ENCODE data around the gene PSMB10.
A peak's percentile ranks its signal among the peaks of the same experiment; 100 is the strongest.
"Not testable (repeated sequence)": the region's sequence is repeated elsewhere in the genome, so short reads cannot be mapped to it uniquely, and the experiment has no call there.

PSMB10 gene

GRCh38 chr16:67936124-67936879, at the start of gene PSMB10:
Gene PSMB10, minus strand, starts transcription at chr16:67936850. Its CDS starts 101 bp downstream, at chr16:67936749.
- DNase-seq: peak; percentile 71

DNA sequence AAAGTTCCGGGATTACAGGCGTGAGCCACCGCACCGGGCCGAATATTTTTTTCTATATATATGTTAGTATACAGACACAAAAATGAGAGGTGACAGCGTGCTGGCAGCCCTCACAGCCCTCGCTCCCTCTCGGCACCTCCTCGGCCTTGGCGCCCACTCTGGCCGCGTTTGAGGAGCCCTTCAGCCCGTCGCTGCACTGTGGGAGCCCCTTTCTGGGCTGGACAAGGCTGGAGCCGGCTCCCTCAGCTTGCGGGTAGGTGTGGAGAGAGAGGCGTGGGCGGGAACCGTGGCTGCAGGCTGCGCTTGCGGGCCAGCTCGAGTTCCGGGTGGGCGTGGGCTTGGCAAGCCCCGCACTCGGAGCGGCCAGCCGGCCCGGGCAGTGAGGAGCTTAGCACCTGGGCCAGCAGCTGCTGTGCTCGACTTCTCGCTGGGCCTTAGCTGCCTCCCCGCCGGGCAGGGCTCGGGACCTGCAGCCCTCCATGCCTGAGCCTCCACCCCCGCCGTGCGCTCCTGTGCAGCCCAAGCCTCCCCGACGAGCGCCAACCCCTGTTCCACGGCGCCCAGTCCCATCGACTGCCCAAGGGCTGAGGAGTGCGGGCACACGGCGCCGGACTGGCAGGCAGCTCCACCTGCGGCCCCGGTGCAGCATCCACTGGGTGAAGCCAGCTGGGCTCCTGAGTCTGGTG, 45.5 kb upstream of the PSMB10 start:
- DNase-seq: no peak

- no peak for DNase-seq
Measured at GRCh38 chr16:67979955-67980678, 43.5 kb upstream of the PSMB10 start, which contains the start of gene DPEP3. Gene DPEP3, minus strand, starts transcription at chr16:67980499. Its CDS starts 119 bp downstream, at chr16:67980380.

DNA sequence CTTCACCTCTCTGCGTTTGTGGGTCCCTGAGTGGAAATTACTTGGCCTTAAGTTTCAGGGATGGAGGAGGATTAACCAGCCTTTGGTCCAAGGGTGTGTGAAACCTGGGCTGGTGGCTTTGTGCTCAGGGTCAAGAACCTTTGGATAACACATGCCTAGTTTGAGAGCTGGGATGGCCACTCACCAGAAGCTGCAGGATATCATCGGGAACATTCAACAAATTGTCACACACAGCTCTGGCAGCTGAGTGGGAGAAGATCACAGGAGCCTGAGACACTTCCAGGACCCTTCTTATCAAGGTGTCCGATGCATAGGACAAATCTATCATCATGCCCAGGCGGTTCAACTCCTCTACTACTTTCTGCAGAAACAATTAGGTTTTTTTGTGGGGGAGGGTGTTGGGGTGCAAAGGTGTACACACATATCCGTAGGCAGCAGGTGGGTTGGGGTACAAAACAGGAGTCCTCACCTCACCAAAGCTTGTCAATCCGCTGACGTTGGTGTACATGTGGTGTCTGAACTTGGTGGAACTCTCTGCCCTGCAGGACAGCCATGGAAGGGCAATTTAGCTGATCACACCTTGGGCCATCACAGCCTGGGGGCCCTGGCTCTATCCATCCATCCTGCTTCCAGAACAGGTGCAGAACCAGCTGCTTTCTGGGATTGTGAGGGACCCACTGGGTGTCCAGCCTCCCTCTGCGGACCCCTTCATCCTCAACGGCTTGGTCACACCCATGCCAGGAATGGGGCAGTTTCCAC, 41.0 kb upstream of the PSMB10 start:
- DNase-seq: no peak

DNA sequence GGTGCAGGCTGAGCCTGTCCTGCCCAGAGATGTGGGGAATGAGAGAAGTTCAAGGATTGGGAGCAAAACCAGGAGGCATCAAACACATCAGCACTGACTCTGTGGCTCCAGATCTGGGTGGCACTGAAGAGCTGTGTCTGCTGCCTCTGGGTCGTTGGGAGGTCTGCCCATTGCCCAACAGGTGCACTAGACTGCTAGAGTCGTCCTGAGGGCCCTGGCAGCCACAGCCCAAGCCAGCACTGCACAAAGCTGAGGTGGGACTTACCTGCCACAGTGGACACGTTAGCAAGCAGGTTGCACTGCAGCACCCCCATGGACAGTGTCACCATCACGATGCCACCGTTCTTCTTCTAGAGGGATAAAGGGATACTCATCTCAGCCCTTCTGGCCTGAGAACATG, 40.4 kb upstream of the PSMB10 start:
- no peak for DNase-seq

DNA sequence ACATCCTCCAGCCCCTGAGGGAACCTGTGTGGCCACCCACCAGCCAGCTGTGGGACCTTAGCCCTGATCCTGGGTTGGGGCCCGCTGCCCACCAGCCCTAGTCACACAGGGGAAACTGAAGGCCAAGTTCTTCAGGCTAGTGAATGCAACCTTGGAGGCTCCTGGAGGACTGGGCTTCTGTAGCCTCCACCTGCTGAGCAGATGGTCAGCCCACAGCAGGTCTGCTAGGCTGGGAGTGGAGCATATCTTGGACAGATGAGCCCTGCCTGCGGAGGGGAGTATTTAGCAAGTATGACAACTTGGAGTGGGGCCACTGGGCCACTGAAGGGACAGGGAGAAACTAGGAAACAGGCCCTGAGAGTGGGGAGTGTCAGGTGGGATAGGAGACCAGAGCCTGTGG, 39.6 kb upstream of the PSMB10 start:
- DNase-seq: no peak

DNA sequence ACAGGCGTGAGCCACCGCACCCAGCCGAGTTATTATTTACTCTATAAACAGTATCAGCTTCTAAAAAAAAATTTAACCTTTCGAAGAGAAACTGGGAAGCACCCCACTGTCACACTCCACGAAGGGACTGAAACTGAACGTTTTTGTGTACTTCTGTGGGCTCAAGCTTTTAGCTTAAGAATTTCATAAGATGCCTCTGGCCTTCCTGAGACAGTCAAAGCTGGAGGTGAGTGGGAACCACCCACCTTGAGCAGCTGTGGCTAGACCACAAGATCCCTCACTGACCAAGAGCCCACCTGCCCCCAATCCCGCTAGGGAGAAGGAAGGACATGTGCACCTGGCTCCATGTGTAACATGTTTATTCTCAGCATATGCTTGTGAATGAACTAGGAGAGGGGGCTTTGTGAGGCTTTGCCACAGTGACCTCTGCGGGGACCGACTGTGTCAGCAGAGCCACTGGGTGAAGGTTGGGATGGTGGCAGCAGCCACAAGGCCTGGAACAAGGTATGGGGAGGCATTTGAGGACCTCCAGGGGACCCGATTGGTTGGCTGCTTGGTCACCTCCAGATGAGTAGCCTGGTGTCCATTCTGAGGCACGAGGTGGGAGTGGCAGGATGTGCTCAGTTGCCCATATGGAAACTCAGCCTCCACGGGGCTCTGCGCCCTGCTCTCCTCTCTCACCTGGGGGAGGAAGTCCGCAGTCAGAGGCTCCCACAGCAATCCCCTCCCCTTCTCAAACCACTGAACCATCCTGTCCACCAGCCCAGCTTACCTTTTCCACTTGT, 38.9 kb upstream of the PSMB10 start:
- no peak for DNase-seq

DNA sequence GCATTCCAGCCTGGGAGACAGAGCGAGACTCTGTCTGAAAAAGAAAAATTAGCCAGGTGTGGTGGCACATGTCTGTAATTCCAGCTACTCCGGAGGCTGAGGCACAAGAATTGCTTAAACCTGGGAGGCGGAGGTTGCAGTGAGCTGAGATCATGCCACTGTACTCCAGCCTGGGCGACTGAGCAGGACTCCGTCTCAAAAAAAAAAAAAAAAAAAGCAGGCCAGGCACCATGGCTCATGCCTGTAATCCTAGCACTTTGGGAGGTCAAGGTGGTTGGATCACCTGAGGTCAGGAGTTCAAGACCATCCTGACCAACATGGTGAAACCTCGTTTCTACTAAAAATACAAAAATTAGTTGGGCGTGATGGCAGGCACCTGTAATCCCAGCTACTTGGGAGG, 35.6 kb upstream of the PSMB10 start:
- not testable (repeated sequence) for DNase-seq

DNA sequence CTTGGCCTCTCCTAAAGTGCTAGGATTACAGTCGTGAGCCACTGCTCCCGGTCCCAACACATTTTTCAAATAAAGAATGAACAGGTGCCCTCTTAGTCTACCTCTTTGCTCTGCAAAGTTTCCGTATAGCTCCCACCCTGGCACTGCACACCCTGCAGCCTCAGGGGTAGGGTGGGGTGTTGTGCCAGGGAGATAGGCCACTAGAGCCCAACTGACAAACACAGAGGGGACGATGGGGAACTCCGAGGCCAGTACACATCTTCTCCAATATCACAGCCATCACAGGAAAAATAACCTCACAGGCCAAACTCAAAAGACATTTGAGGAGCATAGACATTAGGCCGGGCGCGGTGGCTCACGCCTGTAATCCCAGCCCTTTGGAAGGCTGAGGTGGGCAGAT, 34.5 kb upstream of the PSMB10 start:
- no peak for DNase-seq

DNA sequence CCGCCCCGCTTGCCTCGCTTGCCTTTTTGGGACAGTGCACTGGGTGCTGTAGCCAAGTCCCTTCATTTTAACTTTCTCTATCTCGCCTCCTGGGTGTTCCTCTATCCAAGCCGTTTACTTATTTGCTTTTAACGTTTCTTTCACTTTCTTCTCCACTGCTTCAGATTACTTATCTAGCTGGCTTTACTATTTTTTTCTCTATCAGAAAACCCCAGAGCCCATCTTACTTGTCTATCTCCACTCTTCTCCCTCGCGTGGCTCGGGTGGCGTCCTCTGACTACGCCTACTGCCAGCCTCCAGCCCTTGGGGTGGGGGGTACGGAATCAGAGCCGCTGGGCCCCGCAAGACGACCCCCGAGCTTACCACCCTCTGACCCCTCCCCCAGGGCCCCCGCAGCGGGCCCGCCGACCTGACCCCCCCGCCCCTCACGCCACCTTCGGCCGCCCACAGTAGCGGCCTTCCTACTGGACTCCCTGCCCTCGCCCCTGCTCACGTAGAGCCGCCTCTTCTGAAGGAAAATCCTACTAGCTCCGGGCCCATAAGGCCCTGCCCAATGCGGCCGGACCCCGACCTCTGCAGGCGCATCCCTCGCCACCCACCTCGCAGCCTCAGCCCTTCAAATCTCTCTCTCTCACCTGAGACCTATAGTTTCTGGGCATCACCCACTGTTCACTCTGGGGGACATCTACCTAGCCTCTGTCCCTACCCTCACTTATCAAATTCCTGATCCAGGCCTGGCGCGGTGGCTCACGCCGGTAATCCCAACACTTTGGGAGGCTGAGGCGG, 32.8 kb upstream of the PSMB10 start:
- no peak for DNase-seq

GRCh38 chr16:67968400-67969253, 32.0 kb upstream of the PSMB10 start, which contains the start of gene SLC12A4:
Gene SLC12A4, minus strand, starts transcription at chr16:67968637. Its CDS starts 84 bp downstream, at chr16:67968553.
- peak; percentile 96 for DNase-seq

DNA sequence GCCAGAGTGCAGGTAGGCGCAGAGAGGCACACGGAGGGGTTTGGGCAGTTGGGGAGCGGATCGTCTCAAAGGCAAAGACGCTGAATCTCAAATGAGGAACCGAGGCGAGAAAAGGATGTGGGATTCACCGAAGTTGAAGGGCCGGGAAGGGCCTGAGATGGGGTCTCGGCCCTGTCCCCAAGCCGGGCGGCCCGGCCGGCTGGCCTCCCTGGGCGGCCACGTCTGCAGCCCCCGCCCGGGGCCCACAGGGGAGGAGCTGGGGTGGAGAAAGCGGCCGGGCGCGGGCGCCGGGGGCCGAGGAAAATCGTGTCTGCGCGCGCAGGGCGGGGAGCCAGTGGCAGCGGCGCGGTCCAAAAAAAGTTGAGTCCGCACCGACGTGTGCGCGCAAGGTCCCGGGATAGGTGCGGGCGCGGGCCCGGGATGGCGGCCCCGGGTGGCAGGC, 31.3 kb upstream of the PSMB10 start:
- DNase-seq: peak; percentile 47

DNA sequence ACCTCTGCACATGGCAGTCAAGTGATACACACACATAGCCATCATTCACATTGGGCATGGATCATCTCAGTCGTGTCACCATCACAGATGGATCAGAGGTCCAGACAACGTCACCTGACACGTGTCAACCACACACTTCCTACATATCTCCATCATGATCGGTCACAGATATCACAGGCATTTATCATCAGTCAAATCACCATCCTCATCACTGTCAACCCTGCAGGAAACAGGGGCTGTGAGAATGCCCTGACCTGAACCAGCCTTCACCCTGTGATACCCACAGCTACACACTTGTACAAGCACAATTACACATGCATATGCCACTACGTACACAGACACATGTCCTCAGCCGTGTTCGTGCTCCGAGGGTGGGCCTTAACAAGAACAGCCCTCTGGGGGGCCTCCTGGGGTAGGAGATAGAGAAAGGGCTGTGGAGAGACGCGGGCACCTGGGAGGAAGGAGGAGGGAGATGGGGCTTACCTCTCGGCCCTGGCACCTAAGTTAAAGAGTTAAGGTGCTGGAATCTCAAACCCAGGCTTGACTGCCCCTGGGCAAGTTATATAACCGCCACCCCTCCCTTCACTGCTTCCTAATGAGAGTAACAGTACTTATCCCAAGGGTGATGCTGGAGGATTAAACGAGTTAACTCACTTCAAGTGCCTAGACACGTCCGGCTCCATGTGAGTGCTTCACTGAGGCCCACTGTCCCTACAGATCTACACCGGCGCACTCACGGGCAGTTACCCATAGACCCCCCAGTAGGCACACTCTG, 30.7 kb upstream of the PSMB10 start:
- peak; percentile 68 for DNase-seq

DNA sequence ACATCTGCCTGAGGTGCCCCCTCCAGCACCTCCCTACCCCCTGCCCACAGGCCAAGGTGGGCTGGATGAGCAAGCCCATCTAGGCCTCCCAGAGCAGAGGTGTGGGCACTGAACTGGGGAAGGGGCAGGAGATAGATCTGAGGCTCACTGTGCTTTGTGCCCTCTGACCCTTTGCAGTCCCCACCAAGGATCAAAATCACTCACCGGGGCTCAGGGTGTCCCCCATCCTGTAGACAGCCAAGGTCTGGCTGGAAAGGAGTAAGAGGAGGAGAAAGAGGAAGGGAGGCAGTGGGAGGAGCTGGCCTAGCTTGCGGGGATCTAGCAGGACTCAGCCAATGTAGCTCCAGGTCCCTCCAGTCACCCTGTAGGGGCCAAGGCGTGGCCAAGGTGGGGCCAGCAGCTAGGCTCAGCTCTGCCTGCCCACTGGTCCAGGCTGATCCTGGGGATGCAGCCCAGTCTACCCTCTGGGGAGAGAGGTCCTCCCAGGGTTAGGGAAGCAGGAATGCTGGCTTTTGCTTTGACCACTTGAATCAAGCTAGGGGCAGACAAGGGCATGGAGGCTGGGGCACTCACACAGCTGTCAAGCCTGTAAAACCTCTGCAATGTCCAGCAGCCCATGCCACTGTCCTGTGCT, 30.0 kb upstream of the PSMB10 start:
- DNase-seq: no peak

GRCh38 chr16:67965668-67966548, 29.3 kb upstream of the PSMB10 start:
- no peak for DNase-seq

- no peak for DNase-seq
Measured at GRCh38 chr16:67964477-67965131, 28.0 kb upstream of the PSMB10 start.
